HG02943 (cell line): Measurements from ENCODE around the gene PEX5.
"Not testable (repeated sequence)": the region's sequence is repeated elsewhere in the genome, so short reads cannot be mapped to it uniquely, and the experiment has no call there.

Experiments
- ATAC-seq: cut with Tn5 transposase; IDR thresholded peaks from one replicate; pipeline ENCODE4 v1.9.1; 2021; ENCODE audit warnings: mild to moderate bottlenecking, low read depth, moderate library complexity; ENCODE audit not compliant: unreplicated experiment

The PEX5 gene

DNA sequence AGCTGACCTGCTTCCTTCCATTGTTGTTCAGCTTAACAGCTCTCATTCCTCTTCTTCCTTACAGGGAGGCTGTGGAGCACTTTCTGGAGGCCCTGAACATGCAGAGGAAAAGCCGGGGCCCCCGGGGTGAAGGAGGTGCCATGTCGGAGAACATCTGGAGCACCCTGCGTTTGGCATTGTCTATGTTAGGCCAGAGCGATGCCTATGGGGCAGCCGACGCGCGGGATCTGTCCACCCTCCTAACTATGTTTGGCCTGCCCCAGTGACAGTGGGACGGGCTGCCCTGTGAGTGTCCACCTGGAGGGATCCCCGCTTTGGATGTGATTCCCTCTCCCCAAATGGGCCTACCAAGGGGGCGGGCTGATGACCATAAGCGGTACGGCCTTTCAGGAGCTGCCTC is 20.5 kb downstream of the PEX5 start:
- ATAC-seq = no peak

DNA sequence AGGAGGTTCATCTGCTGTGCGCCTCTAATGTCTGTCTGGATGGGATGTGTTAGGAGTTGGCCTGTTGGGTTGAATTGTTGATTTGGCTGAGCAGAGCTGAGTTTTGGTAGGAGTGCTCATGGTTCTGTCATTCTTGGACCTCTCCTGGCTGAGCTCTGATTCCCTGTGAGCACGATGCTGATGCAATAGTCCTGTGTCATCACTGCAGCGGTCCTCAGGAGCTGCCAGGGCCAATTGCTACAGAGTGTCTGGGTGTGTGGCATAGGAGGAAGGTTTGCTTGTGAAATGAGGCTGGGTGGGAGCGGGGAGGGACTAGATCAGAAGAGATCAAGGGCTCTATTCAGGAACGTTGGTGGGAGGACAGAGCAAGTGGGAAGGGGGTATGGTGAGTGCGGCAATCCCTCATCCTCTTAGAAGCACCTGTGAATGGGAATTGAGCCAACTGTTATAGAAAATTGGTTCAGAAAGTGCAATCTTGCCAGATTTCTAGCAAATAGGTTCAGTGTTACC is 21.2 kb downstream of the PEX5 start:
- no peak for ATAC-seq

DNA sequence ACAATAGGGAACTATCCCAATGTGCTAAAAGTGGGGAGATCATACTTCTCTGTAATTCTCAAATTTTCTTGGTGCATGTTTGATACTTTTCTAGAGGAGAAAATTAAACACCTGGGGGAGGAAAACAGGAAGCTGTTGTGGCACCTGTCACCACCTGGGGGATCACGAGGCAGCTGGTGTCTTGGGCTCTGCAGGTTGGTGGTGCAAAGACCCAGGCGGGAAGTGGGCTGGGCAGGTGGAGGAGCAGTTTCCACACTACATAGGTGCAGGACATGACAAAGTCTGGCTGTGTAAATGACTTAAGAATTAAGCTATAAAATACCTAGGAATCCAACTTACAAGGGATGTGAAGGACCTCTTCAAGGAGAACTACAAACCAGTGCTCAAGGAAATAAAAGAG is 23.2 kb downstream of the PEX5 start:
- ATAC-seq = no peak

DNA sequence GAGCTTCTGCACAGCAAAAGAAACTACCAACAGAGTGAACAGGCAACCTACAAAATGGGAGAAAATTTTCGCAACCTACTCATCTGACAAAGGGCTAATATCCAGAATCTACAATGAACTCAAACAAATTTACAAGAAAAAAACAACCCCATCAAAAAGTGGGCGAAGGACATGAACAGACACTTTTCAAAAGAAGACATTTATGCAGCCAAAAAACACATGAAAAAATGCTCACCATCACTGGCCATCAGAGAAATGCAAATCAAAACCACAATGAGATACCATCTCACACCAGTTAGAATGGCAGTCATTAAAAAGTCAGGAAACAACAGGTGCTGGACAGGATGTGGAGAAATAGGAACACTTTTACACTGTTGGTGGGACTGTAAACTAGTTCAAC is 24.3 kb downstream of the PEX5 start:
- ATAC-seq = not testable (repeated sequence)

DNA sequence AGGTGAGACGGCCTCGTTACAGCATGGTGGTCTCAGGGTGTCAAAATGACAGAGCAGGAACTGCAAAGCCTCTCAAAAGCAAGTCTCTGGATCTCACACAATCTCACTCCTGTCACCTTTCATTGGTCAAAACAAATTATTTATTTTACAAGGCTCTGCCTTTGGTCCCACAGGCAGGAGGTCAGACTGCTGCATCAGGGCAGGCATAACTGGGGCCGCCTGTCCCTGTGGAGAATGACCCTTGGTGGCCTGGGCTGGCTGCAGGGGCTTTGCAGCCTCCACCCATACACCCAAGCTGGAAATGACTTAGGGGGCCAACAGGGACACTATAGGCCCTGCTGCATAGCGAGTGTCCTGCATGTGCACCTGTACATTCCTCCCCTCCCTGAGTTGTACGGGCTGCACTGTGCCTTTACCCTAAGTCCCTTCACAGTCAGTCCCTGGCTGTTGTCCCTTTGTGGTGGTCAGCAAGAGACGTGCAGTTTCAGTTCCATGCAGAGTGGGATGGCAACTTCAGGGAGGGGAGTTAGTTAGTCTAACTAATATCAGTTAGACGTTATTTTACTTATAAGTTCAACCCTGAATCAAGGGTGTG is 28.1 kb downstream of the PEX5 start:
- no peak for ATAC-seq

DNA sequence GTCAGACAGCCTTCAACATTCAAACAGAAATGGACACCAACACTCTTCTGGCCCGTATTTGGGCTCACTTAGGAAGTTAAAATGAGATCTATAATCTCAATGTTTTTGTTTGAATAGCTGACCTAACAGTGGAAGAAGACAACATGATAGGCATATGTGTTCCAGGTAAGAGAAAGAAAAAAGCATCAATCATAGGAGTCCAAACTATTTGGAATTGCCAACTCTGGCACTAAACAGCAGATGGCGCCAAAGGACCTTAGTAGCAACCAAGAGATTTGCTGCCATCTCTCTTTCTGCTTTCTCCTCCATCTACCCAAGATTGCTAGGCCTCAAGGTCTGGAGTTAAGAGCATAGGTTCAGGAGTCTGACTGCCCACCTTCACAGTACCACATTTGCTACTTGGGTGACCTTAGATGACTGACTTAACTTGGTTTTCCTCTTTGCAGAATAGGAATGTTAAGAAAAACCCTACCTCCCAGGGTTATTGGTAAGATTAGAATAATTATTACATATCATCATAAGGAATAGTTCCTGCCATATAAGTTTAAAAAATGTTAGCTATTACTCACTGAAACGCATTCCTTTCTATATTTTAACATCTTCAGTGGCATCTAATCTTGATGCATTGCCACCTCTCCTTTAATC is 30.2 kb downstream of the PEX5 start:
- no peak for ATAC-seq

DNA sequence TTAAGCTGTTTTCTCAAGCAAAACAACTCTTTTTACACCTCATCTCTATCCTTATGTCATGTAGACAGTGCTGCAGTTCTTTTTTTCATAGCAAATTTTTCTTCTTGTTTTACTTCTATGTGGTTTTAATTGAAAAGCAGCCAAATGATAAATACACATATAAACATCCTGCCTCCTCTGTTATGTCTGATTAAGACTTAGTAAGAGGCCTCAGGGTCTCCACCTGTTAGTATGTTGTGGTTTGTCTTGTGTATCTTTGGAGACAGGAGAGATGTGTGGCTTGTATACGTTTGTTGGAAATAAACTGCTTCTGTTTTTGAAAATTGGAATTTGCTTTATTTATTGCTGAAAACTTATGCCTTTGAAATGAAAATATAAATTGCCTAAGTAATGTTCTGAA is 32.0 kb downstream of the PEX5 start:
- ATAC-seq = no peak

DNA sequence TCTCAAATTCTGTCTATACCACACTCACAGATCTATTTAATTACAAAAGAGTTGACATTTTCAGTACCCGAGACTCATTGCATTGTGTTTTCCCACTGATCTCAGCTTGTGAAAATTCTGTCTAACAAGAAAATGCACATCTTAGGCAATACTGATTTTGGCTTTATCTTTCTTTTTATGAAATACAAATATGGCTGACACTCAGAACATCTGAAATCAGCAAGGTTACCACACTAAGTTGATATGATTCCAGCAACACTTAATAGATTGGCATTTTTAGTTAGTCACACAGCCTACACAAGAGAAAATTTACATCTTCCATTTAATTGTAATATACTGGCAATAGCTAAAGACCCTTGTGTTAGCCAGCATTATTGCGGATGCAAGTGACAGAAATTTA is 40.3 kb downstream of the PEX5 start:
- ATAC-seq = no peak

DNA sequence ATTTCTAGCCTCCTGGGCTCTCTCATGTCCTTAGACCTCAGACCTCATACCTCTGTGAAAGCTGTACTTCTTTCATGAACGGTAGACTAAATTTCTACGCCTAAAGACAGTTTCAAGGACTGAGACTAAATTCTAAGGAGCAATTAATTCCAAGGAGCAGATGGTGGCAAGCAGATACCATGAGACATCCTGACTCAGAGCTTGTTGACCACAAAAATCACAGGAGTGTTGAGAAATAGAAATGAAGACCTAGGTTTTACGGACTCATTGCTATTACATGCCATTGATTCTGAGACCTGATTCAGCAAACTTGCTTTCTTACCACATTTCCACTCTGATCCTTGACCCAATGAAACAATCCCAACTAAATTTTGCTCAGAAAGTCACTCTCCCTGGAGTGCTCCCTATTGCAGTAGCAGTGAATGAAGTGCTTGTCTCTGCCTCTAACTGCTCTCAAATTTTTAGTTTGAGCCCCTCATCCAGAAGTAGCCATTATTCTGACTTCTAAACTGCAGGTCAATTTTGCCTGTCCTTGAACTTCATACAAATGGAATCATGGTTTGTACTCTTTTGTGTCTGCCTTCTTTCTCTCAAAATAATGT is 52.0 kb downstream of the PEX5 start:
- no peak for ATAC-seq

DNA sequence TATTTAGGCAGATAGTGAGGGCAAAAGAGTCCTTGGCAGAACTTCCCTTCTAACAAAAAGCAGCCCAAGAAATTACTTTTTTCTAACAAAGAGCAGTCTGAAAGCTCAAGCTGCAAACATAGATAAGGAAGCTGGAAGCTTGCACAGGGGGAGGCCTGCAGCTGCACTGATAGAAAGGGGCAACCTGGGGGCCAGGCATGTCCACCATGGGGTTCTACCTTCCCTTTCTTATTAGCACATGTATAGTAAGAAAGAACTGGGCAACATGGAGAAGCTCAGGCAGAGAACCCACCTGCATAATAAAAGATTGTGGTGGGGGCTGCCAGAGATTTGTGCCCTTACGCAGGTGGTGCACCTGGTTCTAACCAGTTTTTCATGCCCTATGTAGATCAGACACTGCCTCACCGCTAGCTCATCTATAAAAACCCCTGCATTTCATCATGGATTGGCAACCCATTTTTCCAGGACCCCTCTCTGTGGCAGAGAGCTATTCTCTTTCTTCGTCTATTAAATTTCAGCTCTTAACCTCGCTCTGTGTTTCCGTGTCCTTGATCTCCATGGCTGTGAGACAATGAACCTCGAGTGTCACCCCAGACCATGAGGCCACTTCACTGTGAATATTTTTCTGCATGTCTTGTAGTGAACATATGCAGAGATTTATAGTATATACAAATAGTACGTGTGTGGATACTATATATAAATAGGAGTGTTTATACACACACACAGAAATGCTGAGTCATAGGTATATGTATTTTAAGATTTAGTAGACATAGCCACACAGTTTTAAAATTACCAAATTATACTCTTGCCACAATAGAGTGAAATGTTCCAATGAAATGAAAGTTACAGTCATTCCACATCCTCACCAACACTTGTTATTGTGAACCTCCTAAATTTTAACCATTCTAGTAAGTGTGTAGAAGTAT is 53.0 kb downstream of the PEX5 start:
- no peak for ATAC-seq

DNA sequence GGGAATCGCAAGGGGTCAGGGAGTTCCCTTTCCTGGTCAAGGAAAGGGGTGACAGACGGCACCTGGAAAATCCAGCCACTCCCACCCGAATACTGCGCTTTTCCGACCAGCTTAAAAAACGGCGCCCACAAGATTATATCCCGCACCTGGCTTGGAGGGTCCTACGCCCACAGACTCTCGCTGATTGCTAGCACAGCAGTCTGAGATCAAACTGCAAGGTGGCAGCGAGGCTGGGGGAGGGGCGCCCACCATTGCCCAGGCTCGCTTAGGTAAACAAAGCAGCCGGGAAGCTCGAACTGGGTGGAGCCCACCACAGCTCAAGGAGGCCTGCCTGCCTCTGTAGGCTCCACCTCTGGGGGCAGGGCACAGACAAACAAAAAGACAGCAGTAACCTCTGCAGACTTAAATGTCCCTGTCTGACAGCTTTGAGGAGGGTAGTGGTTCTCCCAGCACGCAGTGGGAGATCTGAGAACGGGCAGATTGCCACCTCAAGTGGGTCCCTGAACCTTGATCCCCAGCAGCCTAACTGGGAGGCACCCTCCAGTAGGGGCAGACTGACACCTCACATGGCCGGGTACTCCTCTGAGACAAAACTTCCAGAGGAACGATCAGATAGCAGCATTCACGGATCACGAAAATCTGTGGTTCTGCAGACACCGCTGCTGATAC is 62.0 kb downstream of the PEX5 start:
- ATAC-seq = not testable (repeated sequence)

DNA sequence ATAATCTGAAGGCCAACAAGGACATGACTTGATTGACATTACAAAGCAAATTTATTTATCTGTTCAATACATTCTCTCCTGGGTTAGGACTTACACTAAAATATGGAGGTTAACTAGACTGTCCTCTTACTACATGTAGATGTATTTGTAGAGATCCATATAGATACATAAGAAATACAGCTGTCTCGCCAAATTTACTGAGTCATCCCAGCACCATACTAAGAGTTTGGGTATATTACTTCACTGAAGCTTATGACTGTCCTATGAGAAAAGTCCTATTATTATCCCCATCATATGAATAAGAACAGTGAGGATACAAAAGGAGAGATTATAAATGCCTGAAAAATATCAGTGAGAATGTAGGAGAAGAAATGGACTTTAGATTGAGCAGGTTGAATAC is 69.6 kb downstream of the PEX5 start:
- no peak for ATAC-seq
